ENCODE data around the gene IKZF1. TPM values are rescaled to one million over a fixed set of nuclear protein-coding genes. Genes with fewer than 3 reads are reported as not detected.

Gene IKZF1
- total and polyA plus RNA-seq, 2 of the 13 experiments (the other 11 are each of a cell fraction or from before 2014, with no cell fraction given), result not detected

- no peaks in the 10 kb centered on the region for H3K36me3 ChIP-seq (replicated peaks in 1 of 2; ENCODE audit: control insufficient read depth in 1 of 2, insufficient read depth in 2 of 2, low read length in 2 of 2)
- no peaks in the 10 kb centered on the region for H4K20me1 ChIP-seq (ENCODE audit: insufficient read depth, low read length)
- H3K4me3 ChIP-seq (replicated peaks in 1 of 3; ENCODE audit: insufficient read depth in 1 of 3, low read depth in 2 of 3, low read length in 3 of 3), result no peak overlapping the region
- intact Hi-C loops (cut with micrococcal nuclease; ENCODE audit: unreplicated experiment) (no loop called here), in situ Hi-C loops (cut with HindIII; ENCODE audit: extremely low pct_ligation_motif_present, low pct_unique_long_range_greater_than_20kb) (no loop called here)
- ATAC-seq (no peak), FAIRE-seq (no peak), DNase-seq (ENCODE audit: low spot score) (no peak)
- no peak overlapping the region for H2AFZ ChIP-seq (ENCODE audit: low read length)
- H3K4me1 ChIP-seq (ENCODE audit: insufficient read depth, low read length), result no peaks in the 10 kb centered on the region
- peaks cover 5 to 60% of the 10 kb centered on the region in 2 experiments for H3K27me3 ChIP-seq (ENCODE audit: control insufficient read depth in 1 of 2, insufficient read depth in 2 of 2, low read length in 2 of 2)
- ChIA-PET POLR2A (no interaction called here), CTCF (ENCODE audit: low intra/inter-chr PET ratio, low total read pairs) (no interaction called here)
- H3K79me2 ChIP-seq (ENCODE audit: insufficient read depth, low read length), result no peaks in the 10 kb centered on the region
- no peak overlapping the region for H3K27ac ChIP-seq (ENCODE audit: extremely low read length, insufficient read depth, low read length)
- WGBS (ENCODE audit: low lambda C conversion rate), result 6% methylated on average over 6 of the region's 6 CpGs
- H3K4me2 ChIP-seq (ENCODE audit: low read depth, low read length), result no peak overlapping the region
- TF ChIP-seq NCOA1 (CRISPR knock-in tag; IDR thresholded peaks at IDR 0.05), result no peak
- TF ChIP-seq SMARCE1 (IDR thresholded peaks at IDR 0.05; ENCODE audit: borderline replicate concordance), result no peak
- no peak for TF ChIP-seq ZNF639 (CRISPR knock-in tag; conservative IDR thresholded peaks at IDR 0.05)
- TF ChIP-seq ZUFSP (CRISPR knock-in tag; IDR thresholded peaks at IDR 0.05; ENCODE audit: borderline replicate concordance), result no peak
- TF ChIP-seq KDM6A (CRISPR knock-in tag; IDR thresholded peaks at IDR 0.05; ENCODE audit: low read depth), result no peak
- TF ChIP-seq CREBL2 (CRISPR knock-in tag; IDR thresholded peaks at IDR 0.05; ENCODE audit: borderline replicate concordance), result no peak
- no peaks in the 10 kb centered on the region for H3K9me3 ChIP-seq (ENCODE audit: low read length)
- BruUV-seq (replicated peaks), result no TSS peak
- H3K9ac ChIP-seq (ENCODE audit: insufficient read depth, low read depth, low read length), result no peak overlapping the region
These were observed 5.8 kb downstream of the IKZF1 start for GRCh38 chr7:50310361-50310760.
